Caki2 (cell line): ENCODE results near the gene TNS1. TPM values are rescaled to one million over a fixed set of nuclear protein-coding genes. Genes with fewer than 3 reads are reported as not detected.

Experiments used
- DNase-seq: peaks from one replicate; pipeline ENCODE4 v3.0.0-alpha.2; 2015; ENCODE audit warnings: low read depth
- in situ Hi-C: cut with HindIII; loops from 2 replicates; pipeline ENCODE4 v1.10.0; 2016; ENCODE audit warnings: low sequenced_read_pairs, low pct_unique_long_range_greater_than_20kb, mixed read lengths
- total RNA-seq: library from RNA; depleted of rRNA; stranded (reverse); fragments of >200 nt; shearing (Covaris generic); gene quantifications from 2 replicates; pipeline ENCODE4 v1.2.3, GENCODE V29; 2014; ENCODE audit warnings: low replicate concordance

The TNS1 gene
- total RNA-seq, 1 experiment from 2014 or later = 0.68 TPM

- in situ Hi-C loops = no loop called here
- DNase-seq = no peak
Observed at GRCh38 chr2:217953531-217953932, 49.3 kb downstream of the TNS1 start.

DNA sequence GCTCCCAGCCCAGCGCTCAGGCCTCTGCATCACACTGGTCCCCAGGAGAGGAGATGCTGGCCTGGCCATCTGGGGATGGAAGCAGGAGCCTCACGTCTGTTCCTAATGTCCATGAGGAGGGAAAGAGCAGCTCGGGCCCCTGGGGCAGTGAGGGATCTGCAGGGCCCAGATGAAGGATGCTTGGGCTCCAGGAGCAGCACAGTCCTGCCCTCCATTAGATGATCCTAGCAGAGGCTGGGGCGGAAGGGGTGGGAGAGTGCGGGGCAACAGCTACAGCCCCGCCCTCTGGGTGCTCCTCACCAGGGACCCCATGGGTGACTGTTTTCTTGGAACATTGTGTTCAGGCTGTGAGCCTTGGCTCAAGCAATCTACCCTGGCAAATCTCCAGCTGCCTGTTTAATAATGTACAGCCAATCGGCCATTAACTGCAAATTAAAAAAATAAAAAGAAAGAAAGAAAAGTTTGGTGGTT lies 49.7 kb downstream of the TNS1 start:
- in situ Hi-C loops = no loop called here
- no peak for DNase-seq

GRCh38 chr2:217952409-217952808 lies 50.4 kb downstream of the TNS1 start:
- DNase-seq = no peak
- in situ Hi-C loops = no loop called here

DNA sequence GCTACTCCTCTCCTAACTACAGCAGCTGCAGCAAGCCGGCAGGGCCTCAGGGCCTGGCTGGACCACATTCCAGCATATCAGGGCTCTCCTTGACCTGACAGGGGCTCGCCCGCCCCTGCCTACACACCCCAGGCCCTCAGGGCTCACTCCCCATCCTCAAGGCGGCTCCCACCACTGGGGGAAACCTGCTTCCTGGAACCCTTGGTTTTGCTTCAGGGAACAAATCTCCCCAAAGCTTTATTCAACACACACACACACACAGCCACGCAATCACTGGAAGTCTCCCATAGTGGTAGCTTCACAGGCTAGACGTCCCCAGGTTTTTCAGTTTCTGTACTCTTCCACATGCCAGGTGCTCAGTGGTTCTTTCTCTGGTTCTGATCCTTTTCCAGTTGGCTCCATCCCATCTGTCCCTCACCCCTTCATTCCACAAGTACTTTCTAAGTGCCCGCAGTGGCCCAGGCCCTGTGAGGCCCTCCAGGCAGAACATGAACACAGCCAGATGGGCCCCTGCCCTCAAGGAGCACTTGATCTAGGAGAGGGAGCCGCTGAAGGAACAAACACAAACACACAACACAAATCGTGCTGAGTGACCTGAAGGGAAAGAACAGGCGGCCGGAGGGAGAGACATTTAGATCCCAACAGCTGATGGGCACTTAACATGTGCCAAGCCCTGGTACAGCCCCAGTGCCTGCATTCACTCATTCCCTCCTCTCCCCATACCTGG lies 51.1 kb downstream of the TNS1 start:
- in situ Hi-C loops = no loop called here

DNA sequence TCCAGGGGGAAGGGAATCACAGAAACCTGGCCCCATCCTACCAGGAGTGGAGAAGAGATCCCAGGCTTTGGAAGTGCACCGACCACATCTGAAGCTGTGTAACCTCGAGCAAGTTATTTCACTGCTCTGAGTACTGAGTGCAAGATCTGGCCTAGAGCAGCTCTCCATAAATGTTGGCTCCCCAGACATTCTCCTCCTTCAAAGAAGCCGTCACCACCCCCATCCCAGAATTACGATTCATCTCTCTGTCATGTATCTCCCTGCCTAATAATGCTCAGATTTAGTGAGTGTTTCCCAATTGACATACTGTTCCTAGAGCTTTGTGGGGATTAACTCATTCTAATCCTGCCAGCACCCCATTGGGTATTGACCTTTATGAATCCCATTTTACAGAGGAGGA lies 51.7 kb downstream of the TNS1 start:
- DNase-seq = no peak
- in situ Hi-C loops = no loop called here

More for the DNA sequence above, 51.1 kb downstream of the TNS1 start:
- no peak for DNase-seq

- no peak for DNase-seq
- in situ Hi-C loops = no loop called here
Observed at GRCh38 chr2:217950401-217950871, 52.4 kb downstream of the TNS1 start.

DNA sequence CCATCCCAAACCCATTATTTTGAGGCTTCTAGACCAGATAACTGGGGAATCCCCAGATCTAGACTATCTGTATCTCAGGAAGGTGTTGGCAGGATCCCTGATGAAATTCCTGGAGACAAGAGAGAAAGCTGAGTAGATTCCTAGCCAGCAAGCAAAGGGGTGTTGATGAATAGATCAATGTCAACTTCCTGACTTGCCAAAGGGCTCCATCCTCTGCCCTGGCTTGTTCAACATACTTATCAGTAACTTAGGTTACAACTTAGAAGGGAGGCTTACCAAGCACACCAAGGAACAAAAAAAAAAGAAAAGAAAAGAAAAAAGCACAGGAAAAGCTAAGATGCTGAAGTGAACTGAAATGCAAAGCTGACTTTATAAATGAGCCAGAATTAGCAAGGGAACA lies 53.3 kb downstream of the TNS1 start:
- in situ Hi-C loops = no loop called here
- no peak for DNase-seq

- no peak for DNase-seq
- in situ Hi-C loops = no loop called here
Observed at GRCh38 chr2:217948897-217949296, 53.9 kb downstream of the TNS1 start.

DNA sequence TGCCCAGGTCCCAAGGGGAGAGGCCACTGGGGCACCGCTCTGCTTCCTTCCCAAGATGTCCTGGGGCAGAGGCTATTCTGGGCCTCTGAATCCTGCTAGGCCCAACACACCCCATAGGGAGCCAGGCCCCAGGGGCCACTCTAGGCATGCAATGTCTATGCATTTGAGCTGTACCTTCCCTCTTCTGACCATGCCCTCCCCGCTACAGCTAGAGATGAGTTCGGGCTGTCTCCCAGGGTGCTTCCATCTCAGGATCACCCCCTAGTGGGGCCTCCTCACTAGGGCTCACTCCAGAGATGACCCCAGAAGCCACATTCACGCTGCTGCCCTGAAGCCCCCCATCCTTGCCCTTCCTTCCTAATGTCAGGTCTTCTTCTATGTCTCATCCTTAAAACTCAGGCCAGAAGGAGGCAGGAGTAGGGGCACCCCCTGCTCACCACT lies 54.4 kb downstream of the TNS1 start:
- DNase-seq = no peak
- in situ Hi-C loops = no loop called here

DNA sequence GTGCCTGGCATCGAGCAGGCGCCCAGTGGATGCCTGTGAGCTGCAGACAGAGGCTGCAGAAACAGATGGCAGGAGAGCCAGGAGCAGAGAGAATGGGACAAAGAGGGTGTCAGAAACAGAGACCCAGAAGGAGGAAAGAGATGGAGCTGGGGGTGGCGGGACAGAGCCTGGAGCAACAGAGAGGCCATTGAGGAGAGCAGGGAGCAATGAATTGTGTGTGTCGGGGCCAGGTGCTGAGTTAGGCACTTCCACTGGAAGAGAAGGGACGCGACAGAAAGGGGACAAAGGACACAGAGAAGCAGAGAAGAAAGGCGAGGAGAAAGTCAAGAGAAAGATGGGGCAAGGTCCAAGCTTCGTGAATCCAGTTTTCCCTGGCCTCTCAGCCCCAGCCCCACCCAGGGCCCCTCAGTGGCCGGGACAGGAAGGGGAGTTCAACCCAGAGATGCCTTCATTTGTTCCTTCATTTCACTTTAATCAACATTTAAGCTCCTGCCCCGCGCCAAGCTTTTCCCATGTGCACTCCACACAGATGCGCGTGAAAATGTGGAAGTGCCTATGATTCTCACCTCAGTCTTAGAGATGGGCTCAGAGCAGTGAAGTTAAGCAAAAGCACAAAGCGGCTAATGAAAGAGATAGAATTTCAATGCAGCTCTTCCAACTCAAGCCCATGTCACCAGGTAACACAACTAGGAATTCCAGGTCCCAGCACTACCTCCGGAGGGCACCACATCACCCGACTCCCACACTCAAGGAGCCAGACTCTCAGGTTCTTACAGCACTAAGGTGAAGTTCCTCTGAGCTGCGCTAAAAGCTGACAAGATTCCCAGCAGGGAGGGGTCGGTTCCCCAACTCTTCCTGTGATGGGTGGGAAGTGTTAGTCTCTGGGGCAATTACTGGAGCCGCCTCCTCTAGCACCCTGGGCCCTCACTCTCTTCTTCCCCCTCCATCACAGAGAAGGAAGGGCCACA lies 55.1 kb downstream of the TNS1 start:
- in situ Hi-C loops = no loop called here
- no peak for DNase-seq

DNA sequence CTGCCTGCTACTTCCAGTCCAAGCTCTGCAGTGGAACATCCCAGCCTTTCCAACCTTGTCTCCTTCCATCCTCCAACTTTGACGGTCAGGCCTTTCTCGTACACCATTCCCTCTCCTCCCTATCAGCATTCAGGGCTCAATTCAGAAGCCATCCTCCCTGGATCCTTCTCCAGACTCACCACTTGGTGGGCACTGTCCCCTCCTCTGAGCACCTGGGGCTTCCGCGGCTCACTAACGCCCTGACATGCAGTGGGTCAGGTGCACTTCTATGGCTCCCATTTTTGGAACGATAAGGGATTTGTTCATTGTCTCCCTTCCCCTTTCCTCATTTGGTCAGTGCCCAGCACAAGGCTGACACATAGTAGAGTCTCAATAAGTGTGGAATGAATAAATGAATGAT lies 56.7 kb downstream of the TNS1 start:
- in situ Hi-C loops = no loop called here
- no peak for DNase-seq

DNA sequence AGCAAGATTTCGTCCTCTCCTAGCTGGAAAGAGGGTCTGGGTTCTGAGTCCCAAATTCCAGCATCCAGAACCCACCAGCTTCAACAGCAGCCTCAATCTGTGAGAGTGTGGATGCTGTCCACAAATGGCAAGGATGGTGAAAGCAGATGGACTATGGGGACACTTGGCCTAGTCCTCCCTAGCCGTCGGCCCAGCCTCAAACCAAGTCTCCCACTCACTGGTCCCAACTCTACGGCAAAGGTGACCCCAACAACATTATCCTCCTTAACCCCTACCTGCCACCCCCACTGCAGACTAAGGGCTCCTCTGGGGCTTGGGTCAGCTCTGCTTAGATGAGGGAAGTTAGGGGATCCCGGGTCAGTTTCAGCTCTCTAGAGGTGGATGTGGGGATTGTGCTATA lies 57.3 kb downstream of the TNS1 start:
- in situ Hi-C loops = no loop called here
- DNase-seq = no peak

- no peak for DNase-seq
- in situ Hi-C loops = no loop called here
Observed at GRCh38 chr2:217944923-217945322, 57.9 kb downstream of the TNS1 start.

DNA sequence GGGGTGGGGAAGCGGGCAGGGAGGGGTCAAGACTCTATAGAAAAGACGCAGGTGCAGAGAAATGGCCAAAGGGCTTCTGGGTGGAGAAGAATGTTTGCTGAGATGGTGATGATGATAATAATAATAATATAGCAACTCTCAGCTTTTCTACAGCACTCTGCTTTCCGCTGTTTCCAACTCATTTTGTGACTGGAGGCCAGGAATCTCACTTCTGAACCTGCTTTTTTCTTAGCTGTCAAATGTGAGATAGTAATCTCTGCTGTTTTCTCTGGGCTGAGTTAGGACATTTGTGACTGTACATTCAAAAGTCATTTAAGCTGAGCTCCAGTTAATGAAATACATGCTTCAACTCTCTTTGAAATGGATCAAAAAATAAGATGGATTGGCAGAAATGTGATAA lies 58.4 kb downstream of the TNS1 start:
- in situ Hi-C loops = no loop called here
- DNase-seq = no peak

DNA sequence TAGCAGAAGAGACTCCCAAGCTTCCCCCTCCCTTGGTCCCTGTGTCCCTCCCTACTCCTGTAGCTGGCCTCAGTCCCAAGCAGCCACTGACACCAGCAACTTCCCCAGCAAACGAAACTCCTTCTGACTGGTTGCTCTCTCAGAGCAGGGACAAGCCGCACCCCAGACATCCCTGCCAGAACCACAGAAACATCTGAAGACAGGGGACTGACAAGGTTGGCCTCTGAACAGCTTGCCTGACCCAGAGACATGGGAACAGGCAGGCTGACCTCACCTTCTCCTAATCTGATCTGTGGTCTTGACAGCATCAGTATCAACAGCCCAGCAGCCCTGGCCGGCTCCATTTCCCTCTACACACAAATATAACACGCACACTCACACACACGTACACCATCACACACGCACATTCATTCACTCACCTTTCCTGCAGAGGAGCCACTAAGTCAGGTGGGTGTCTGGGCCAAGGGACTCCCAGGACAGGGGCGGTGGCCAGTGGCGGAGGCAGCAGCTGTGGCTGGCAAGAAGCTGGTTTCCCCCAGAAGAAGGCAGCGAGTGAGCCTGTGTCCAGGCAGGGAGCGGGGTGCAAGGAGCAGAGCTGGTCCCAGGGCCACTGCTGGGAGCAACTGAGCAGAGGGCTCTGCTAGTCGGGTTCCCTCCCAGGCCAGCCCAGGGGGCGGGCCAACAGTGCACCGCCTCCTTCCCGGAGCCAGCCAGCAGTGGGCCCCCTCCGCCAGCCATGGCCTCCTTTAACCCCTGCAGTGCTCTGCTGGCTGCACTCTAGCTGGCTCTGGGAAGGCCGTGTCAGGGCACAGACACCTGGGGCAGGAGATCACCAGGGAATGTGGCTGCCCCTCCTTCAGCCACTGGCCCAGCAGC lies 59.1 kb downstream of the TNS1 start:
- in situ Hi-C loops = no loop called here

DNA sequence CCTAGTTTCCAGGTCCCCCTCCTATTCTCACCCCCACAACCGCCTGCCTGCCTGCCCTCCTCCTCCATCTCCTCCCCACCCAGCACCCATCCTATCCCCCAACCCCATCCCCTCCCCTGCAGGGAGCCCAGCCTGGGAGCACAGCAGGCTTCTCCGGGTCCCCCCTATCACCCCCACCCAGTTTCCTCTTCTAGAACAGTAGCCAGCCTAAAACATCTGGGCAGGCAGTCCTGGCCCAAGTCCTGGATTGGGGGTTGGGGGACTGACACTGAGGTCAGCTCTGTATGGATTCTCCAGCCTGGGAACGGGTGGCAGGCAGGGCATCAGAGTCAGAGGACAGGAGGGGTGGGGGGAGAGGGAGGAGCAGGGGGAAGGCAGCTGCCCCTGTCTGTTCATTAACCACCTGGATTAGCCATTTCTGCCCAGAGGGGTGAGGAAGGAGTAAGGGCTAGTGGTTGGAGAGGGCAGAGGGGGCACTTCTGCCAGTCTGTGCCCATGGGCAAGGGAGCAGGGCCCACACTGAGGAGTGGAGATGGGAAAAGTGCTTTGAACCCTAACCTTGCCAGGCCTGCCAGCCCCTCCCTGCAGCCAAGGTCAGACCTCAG lies 60.0 kb downstream of the TNS1 start:
- in situ Hi-C loops = no loop called here
- DNase-seq = peak; percentile 23

More for the DNA sequence above, 59.1 kb downstream of the TNS1 start:
- DNase-seq = peak; percentile 56

GRCh38 chr2:217941886-217942728 lies 60.7 kb downstream of the TNS1 start:
- no peak for DNase-seq
- in situ Hi-C loops = no loop called here
